Vagina (tissue), 2 donors: ENCODE measurements around the gene RBKS.

ENCODE experiments used
- POLR2A ChIP-seq, 2 donors: fragments of 450-650 bp; IDR thresholded peaks; one replicate each; pipeline ENCODE4 v1.6.1; 2017; ENCODE audit warnings: antibody characterized with exemption in 2 of 2, mild to moderate bottlenecking in 2 of 2, moderate library complexity in 2 of 2
- TF ChIP-seq, protein P1 (sequence below), 3 experiments: fragments of 450-650 bp in 2 of 3; fragments of 200-600 bp in 1 of 3; sonication (generic) in 1 of 3; IDR thresholded peaks; one replicate each; pipeline ENCODE4 v1.5.1; 2017 to 2019; ENCODE audit warnings: antibody characterized with exemption in 3 of 3, mild to moderate bottlenecking in 2 of 3, moderate library complexity in 2 of 3

DNA sequence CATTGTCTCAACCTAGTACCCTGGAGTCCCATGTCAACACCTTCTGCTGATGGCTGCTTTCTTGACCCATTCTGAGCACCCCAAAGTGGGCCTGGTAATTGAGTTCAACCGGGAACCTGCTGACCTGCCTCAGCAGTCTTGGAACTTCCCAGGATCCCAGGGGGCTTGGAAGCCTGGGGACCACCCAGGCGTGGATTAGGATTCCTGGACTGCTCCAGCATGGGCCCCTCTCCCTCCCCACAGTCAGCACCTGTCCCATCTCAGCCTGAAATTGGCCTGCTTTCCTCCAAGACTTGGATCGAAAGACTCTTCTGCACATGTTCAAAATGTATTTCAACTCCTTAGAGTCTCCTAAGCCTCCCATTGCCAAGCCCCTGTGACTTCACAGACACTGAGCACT, 134.1 kb downstream of the RBKS start:
- TF ChIP-seq, protein P1, sequence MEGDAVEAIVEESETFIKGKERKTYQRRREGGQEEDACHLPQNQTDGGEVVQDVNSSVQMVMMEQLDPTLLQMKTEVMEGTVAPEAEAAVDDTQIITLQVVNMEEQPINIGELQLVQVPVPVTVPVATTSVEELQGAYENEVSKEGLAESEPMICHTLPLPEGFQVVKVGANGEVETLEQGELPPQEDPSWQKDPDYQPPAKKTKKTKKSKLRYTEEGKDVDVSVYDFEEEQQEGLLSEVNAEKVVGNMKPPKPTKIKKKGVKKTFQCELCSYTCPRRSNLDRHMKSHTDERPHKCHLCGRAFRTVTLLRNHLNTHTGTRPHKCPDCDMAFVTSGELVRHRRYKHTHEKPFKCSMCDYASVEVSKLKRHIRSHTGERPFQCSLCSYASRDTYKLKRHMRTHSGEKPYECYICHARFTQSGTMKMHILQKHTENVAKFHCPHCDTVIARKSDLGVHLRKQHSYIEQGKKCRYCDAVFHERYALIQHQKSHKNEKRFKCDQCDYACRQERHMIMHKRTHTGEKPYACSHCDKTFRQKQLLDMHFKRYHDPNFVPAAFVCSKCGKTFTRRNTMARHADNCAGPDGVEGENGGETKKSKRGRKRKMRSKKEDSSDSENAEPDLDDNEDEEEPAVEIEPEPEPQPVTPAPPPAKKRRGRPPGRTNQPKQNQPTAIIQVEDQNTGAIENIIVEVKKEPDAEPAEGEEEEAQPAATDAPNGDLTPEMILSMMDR (IDR thresholded peaks at IDR 0.05), result no peak
- no peak for TF ChIP-seq POLR2A (IDR thresholded peaks at IDR 0.05)
